Stomach (tissue), 9 donors: ENCODE data around the gene SSBP4. TPM values are rescaled to one million over a fixed set of nuclear protein-coding genes. Genes with fewer than 3 reads are reported as not detected.

Experiments
- DNase-seq, 2 donors: peaks; one replicate each; pipeline versions ENCODE4 v3.0.0 to v3.0.0-alpha.2; 2013 to 2019
- H3K27ac ChIP-seq, 5 donors: fragments of 200-600 bp in 4 of 5; sonication (generic) in 4 of 5; one replicate each; pipeline ENCODE4 v1.5.1; 2013 to 2019; ENCODE audit warnings: mild to moderate bottlenecking in 1 of 5, moderate library complexity in 1 of 5
- H3K27me3 ChIP-seq, 3 donors: fragments of 200-600 bp; sonication (generic); one replicate each; pipeline ENCODE4 v1.5.1; 2017 to 2019; ENCODE audit warnings: mixed run types in 1 of 3
- H3K36me3 ChIP-seq, 4 donors: fragments of 200-600 bp; sonication (generic); 1 replicate in 3 of 4; 2 replicates in 1 of 4; pipeline ENCODE4 v1.5.1; 2016 to 2019
- H3K4me1 ChIP-seq, 4 donors: fragments of 200-600 bp; sonication (generic); one replicate each; pipeline ENCODE4 v1.5.1; 2016 to 2019
- H3K4me3 ChIP-seq, 4 donors: fragments of 200-600 bp; sonication (generic) in 3 of 4; one replicate each; pipeline ENCODE4 v1.5.1; 2016 to 2019; ENCODE audit warnings: mild to moderate bottlenecking in 1 of 4
- H3K9me3 ChIP-seq, 4 donors: fragments of 200-600 bp; sonication (generic); one replicate each; pipeline ENCODE4 v1.5.1; 2016 to 2019
- EP300 ChIP-seq: sonication (generic); formaldehyde crosslinking; IDR thresholded peaks from one replicate; pipeline ENCODE4 v1.6.1; 2017; ENCODE audit warnings: antibody characterized with exemption
- POLR2A ChIP-seq, 4 donors: fragments of 450-650 bp; IDR thresholded peaks; one replicate each; pipeline ENCODE4 v1.6.1; 2016; ENCODE audit warnings: antibody characterized with exemption in 4 of 4, control low read depth in 2 of 4, mild to moderate bottlenecking in 1 of 4, moderate library complexity in 1 of 4
- POLR2AphosphoS5 ChIP-seq, 3 donors: sonication (generic); formaldehyde crosslinking; IDR thresholded peaks; one replicate each; pipeline ENCODE4 v1.6.1; 2016; ENCODE audit warnings: antibody characterized with exemption in 3 of 3
- WGBS, 5 donors: extraction: QIAGEN DNeasy Blood & Tissue Kit in 3 of 5; methylation state at CpG; one replicate each; pipeline versions ENCODE4 v1.1.5 to v1.1.7; 2013 to 2018; 5-methylcytosine and 5-hydroxymethylcytosine counted together
- intact Hi-C: fragments of 100-400 bp; cut with DNase I; formaldehyde crosslinking; loops from one replicate; pipeline ENCODE4 v1.15.1; 2023; ENCODE audit warnings: low total_unique reads
- polyA plus RNA-seq, 3 donors: library from polyadenylated mRNA; stranded (reverse); fragments of 200-250 nt; gene quantifications; one replicate each; pipeline ENCODE4 v1.2.3, GENCODE V29; 2013
- total RNA-seq, 5 donors: library from RNA; depleted of rRNA; stranded (reverse); fragments of >200 nt; gene quantifications; one replicate each; pipeline versions ENCODE4 v1.1.0 to v1.2.3, GENCODE V29; 2014 to 2016
- TF ChIP-seq, protein P1 (sequence below), 7 experiments: fragments of 450-650 bp in 4 of 7; fragments of 200-600 bp in 3 of 7; sonication (generic) in 3 of 7; IDR thresholded peaks; one replicate each; pipeline ENCODE4 v1.5.1; 2016 to 2019; ENCODE audit warnings: antibody characterized with exemption in 7 of 7, control low read depth in 2 of 7, mild to moderate bottlenecking in 1 of 7
- donor health status: healthy with polysubstance abuse.
- donor health status: Bipolar disorder and iron deficiency.
- donor health status: healthy.

Gene SSBP4
- total and polyA plus RNA-seq, 8 donors = 22.8 to 253 (median 49.2) TPM

DNA sequence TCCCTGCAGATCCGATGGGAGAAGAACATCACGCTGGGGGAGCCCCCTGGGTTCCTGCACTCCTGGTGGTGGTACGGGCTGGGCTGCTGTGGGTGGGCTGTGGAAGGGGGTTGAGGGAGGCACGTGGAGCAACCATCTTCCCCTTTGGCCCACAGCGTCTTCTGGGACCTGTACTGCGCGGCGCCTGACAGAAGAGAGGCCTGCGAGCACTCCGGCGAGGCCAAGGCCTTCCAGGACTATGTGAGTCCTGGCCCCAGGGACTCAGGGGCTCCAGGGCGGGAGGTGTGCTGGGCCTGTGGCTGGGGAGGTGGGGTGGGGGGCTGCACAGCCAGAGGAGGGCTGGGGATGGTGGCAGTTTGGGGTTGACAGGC, 8.5 kb downstream of the SSBP4 start:
- Histone ChIP-seq H3K4me3 (no peak overlapping the region), H3K4me1 (peaks cover 38 to 87% (median 70%) of the 10 kb centered on the region in 4 donors), H3K27me3 (peaks cover 0 to 1% (median 0%) of the 10 kb centered on the region in 3 donors), H3K36me3 (peaks cover 0 to 8% (median 2%) of the 10 kb centered on the region in 4 donors), H3K9me3 (no peaks in the 10 kb centered on the region), H3K27ac (peak overlapping the region in 2 of 5 donors; percentile 85 to 89)
- DNase-seq = no peak
- intact Hi-C loops = no loop called here
- no peak for TF ChIP-seq POLR2A (IDR thresholded peaks at IDR 0.05)
- no peak for TF ChIP-seq POLR2AphosphoS5 (IDR thresholded peaks at IDR 0.05)
- TF ChIP-seq, protein P1, sequence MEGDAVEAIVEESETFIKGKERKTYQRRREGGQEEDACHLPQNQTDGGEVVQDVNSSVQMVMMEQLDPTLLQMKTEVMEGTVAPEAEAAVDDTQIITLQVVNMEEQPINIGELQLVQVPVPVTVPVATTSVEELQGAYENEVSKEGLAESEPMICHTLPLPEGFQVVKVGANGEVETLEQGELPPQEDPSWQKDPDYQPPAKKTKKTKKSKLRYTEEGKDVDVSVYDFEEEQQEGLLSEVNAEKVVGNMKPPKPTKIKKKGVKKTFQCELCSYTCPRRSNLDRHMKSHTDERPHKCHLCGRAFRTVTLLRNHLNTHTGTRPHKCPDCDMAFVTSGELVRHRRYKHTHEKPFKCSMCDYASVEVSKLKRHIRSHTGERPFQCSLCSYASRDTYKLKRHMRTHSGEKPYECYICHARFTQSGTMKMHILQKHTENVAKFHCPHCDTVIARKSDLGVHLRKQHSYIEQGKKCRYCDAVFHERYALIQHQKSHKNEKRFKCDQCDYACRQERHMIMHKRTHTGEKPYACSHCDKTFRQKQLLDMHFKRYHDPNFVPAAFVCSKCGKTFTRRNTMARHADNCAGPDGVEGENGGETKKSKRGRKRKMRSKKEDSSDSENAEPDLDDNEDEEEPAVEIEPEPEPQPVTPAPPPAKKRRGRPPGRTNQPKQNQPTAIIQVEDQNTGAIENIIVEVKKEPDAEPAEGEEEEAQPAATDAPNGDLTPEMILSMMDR (IDR thresholded peaks at IDR 0.05) = no peak
- no peak for TF ChIP-seq EP300
- WGBS, 5 donors = 88 to 92% (median 91%) methylated on average over 11 to 12 of the region's 12 CpGs

GRCh38 chr19:18428173-18428786, 9.1 kb downstream of the SSBP4 start:
- Histone ChIP-seq H3K4me3 (peak overlapping the region in 3 of 4 donors; percentile 44 to 51 (median 48)), H3K9me3 (no peaks in the 10 kb centered on the region), H3K27me3 (peaks cover 0 to 7% (median 0%) of the 10 kb centered on the region in 3 donors), H3K36me3 (peaks cover 0 to 8% (median 2%) of the 10 kb centered on the region in 4 donors), H3K27ac (peak overlapping the region; percentile 68 to 89 (median 84)), H3K4me1 (peaks cover 40 to 87% (median 70%) of the 10 kb centered on the region in 4 donors)
- 67 to 88% (median 75%) methylated on average over 8 to 17 of the region's 17 CpGs for WGBS, 5 donors
- DNase-seq = no peak
- TF ChIP-seq EP300 = no peak
- TF ChIP-seq POLR2A (IDR thresholded peaks at IDR 0.05) = no peak
- TF ChIP-seq, protein P1 (IDR thresholded peaks at IDR 0.05) = no peak
- TF ChIP-seq POLR2AphosphoS5 (IDR thresholded peaks at IDR 0.05) = no peak
- intact Hi-C loops = no loop called here

GRCh38 chr19:18428787-18429674, 9.8 kb downstream of the SSBP4 start:
- peaks cover 38 to 85% (median 67%) of the 10 kb centered on the region in 4 donors for H3K4me1 ChIP-seq
- H3K4me3 ChIP-seq = peak overlapping the region; percentile 44 to 51 (median 48)
- H3K27ac ChIP-seq = peak overlapping the region; percentile 68 to 89 (median 84)
- peak in 1 of 3 donors; percentile 46 for TF ChIP-seq POLR2AphosphoS5 (IDR thresholded peaks at IDR 0.05)
- no peak for TF ChIP-seq POLR2A (IDR thresholded peaks at IDR 0.05)
- no peak for TF ChIP-seq EP300
- TF ChIP-seq, protein P1 (IDR thresholded peaks at IDR 0.05) = no peak
- H3K9me3 ChIP-seq = no peaks in the 10 kb centered on the region
- peaks cover 0 to 8% (median 2%) of the 10 kb centered on the region in 4 donors for H3K36me3 ChIP-seq
- 5 to 19% (median 7%) methylated on average over 3 to 77 of the region's 77 CpGs for WGBS, 5 donors
- peaks cover 0 to 13% (median 0%) of the 10 kb centered on the region in 3 donors for H3K27me3 ChIP-seq
- DNase-seq = peak; percentile 70 to 95
- intact Hi-C loops = no loop called here

DNA sequence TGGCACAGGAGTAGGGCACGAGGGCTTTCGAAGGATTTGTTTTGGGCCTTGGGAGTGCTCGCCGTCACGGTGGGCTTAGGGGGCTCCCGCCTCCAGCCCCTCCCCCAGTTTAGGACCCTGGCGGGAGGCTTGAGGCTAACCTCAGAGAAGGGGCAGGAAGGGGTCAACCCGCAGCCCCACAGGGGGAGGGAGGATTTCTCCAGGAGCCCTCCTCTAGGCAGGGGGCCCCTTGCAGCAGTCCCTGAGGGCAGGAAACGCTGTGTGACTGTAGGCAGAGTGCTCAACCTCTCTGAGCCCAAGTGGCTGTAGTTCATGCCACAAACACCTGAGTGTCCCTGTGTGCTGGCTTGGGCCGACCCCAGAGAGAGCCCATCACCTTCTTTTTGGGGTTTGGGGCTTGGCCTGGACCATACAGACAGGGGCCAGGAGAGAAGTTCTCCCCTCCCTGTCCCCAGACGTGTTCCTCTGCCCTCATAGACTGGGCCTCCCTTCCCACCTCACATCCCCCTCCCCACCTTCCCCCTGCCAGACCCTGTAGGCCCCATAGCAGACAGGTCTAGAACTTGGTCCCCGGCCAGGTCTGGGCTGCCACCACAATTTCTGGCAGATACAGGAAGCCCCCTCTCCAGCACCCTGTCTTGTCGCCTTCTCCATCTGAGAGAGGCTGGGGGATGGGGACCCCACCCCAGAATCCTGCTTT, 10.7 kb downstream of the SSBP4 start:
- TF ChIP-seq POLR2AphosphoS5 (IDR thresholded peaks at IDR 0.05) (no peak), EP300 (no peak), POLR2A (IDR thresholded peaks at IDR 0.05) (no peak)
- TF ChIP-seq, protein P1 (IDR thresholded peaks at IDR 0.05) = no peak
- Histone ChIP-seq H3K9me3 (no peaks in the 10 kb centered on the region), H3K27ac (peak overlapping the region in 4 of 5 donors; percentile 78 to 89 (median 84)), H3K4me1 (peaks cover 38 to 85% (median 65%) of the 10 kb centered on the region in 4 donors), H3K27me3 (peaks cover 0 to 14% (median 0%) of the 10 kb centered on the region in 3 donors), H3K36me3 (peaks cover 0 to 11% (median 4%) of the 10 kb centered on the region in 4 donors), H3K4me3 (peak overlapping the region in 3 of 4 donors; percentile 44 to 51 (median 48))
- 46 to 63% (median 52%) methylated on average over 5 to 13 of the region's 13 CpGs for WGBS, 5 donors
- DNase-seq = peak in 1 of 2 donors; percentile 36
- intact Hi-C loops = no loop called here
